K562 (cell line): ENCODE data around the gene RITA1. TPM values are rescaled to one million over a fixed set of nuclear protein-coding genes. Genes with fewer than 3 reads are reported as not detected.

Experiments
- C11orf30 ChIP-seq: fragments of 450-650 bp; IDR thresholded peaks from 2 replicates; pipeline ENCODE4 v1.6.1; 2016; ENCODE audit warnings: low read depth, mild to moderate bottlenecking
- EP300 ChIP-seq: IDR thresholded peaks from 2 replicates; pipeline ENCODE4 v1.6.1; 2012; ENCODE audit warnings: low read length, improper control_type of control experiment
- GMEB1 ChIP-seq: fragments of 250-450 bp; sonication (Bioruptor Pico); IDR thresholded peaks from 2 replicates; pipeline ENCODE4 v1.4.0; 2020; ENCODE audit warnings: mild to moderate bottlenecking
- PATZ1 ChIP-seq: fragments of 250-450 bp; sonication (Bioruptor Pico); IDR thresholded peaks from 2 replicates; pipeline ENCODE4 v1.5.0; 2020; ENCODE audit warnings: mild to moderate bottlenecking, borderline replicate concordance
- RFX1 ChIP-seq: fragments of 450-650 bp; IDR thresholded peaks from 2 replicates; pipeline ENCODE4 v1.6.1; 2016; ENCODE audit warnings: mild to moderate bottlenecking, moderate library complexity
- SAFB ChIP-seq: fragments of 200-400 bp; formaldehyde crosslinking; IDR thresholded peaks from 2 replicates; pipeline ENCODE4 v1.6.1; 2017; ENCODE audit warnings: low read depth, low read length, borderline replicate concordance
- SRSF9 ChIP-seq: fragments of 200-400 bp; formaldehyde crosslinking; IDR thresholded peaks from 2 replicates; pipeline ENCODE4 v1.6.1; 2017; ENCODE audit warnings: low read depth, low read length, borderline replicate concordance
- WHSC1 ChIP-seq: IDR thresholded peaks from one replicate; pipeline ENCODE4 v1.6.1; 2012; ENCODE audit warnings: low read length, control low read depth, inconsistent platforms
- XRCC3 ChIP-seq: fragments of 450-650 bp; IDR thresholded peaks from 2 replicates; pipeline ENCODE4 v1.6.1; 2017; ENCODE audit warnings: mild to moderate bottlenecking, moderate library complexity
- ZBTB40 ChIP-seq, 2 experiments: fragments of 450-650 bp in 1 of 2; sonication (generic) in 1 of 2; formaldehyde crosslinking in 1 of 2; IDR thresholded peaks; 2 replicates each; pipeline versions ENCODE4 v1.7.1 to v1.9.0; 2016 to 2022; ENCODE audit warnings: inconsistent platforms in 1 of 2, mild to moderate bottlenecking in 1 of 2, missing genetic modification reagents in 1 of 2
- ZNF174 ChIP-seq: fragments of 250-450 bp; sonication (Bioruptor Pico); IDR thresholded peaks from 2 replicates; pipeline ENCODE4 v1.4.0; 2020; ENCODE audit warnings: mild to moderate bottlenecking
- ZNF197 ChIP-seq: fragments of 200-800 bp; sonication (Bioruptor generic); IDR thresholded peaks from 2 replicates; pipeline ENCODE4 v1.6.1; 2016; ENCODE audit warnings: low read depth, missing genetic modification characterization, missing compliant biosample characterization
- ZNF253 ChIP-seq: fragments of 250-450 bp; sonication (Bioruptor Pico); conservative IDR thresholded peaks from 2 replicates; pipeline ENCODE4 v1.6.1; 2021; ENCODE audit warnings: mild to moderate bottlenecking
- ZNF280B ChIP-seq: fragments of 250-450 bp; sonication (Bioruptor Pico); IDR thresholded peaks from 2 replicates; pipeline ENCODE4 v1.5.1; 2021; ENCODE audit warnings: mild to moderate bottlenecking
- ZNF436 ChIP-seq: fragments of 250-450, 450-650 bp; sonication (Bioruptor Pico); formaldehyde crosslinking; IDR thresholded peaks from 2 replicates; pipeline ENCODE4 v1.7.0; 2020; ENCODE audit warnings: mild to moderate bottlenecking
- polyA plus RNA-seq, 8 experiments: library from polyadenylated mRNA; depleted of rRNA in 4 of 8; stranded (reverse) in 5 of 8; unstranded in 3 of 8; fragments of >200 nt; fragmentation: Nextera tagmentation in 2 of 8; fragmentation: Illumina TruSeq in 1 of 8; extraction: Ambion mirVana in 2 of 8; extraction: Trizol in 1 of 8; gene quantifications; 2 replicates each; pipeline versions ENCODE4 v1.2.1 to v1.2.3, GENCODE V29; 2011 to 2014; ENCODE audit warnings: inconsistent platforms in 1 of 8, missing spikeins in 1 of 8
- total RNA-seq, 7 experiments: library from RNA; depleted of rRNA in 6 of 7; stranded (reverse); fragments of >200 nt in 6 of 7; fragmentation: Illumina TruSeq in 2 of 7; extraction: Trizol in 2 of 7; gene quantifications; 2 replicates each; pipeline versions ENCODE4 v1.2.1 to v1.2.3, GENCODE V29; 2011 to 2021; ENCODE audit warnings: low replicate concordance in 1 of 7

RITA1 gene
- total and polyA plus RNA-seq, 9 of the 15 experiments (the other 6 are each of a cell fraction or from before 2014, with no cell fraction given) = 2.8 to 40.4 (median 18.0) TPM

- TF ChIP-seq PATZ1 (CRISPR knock-in tag) (no peak), SAFB (no peak), ZNF280B (CRISPR knock-in tag) (no peak), RFX1 (no peak), ZNF174 (CRISPR knock-in tag) (no peak), GMEB1 (no peak), SRSF9 (no peak), ZNF253 (CRISPR knock-in tag) (no peak), C11orf30 (no peak), ZNF197 (no peak), ZBTB40 (IDR thresholded peaks at IDR 0.05) (no peak), ZBTB40 (CRISPR knock-in tag; IDR thresholded peaks at IDR 0.05) (no peak), WHSC1 (no peak), XRCC3 (no peak), EP300 (peak; percentile 82), ZNF436 (CRISPR knock-in tag) (no peak)
Measured at GRCh38 chr12:113238309-113238708, 52.8 kb downstream of the RITA1 start (continued).
